NCI-H526 (cell line): Measurements from ENCODE around the gene TMEM198.

Source experiments
- DNase-seq, 2 experiments: peaks; one replicate each; lab custom pipeline; 2025; lab: John Stamatoyannopoulos, UW

TMEM198 gene

DNA sequence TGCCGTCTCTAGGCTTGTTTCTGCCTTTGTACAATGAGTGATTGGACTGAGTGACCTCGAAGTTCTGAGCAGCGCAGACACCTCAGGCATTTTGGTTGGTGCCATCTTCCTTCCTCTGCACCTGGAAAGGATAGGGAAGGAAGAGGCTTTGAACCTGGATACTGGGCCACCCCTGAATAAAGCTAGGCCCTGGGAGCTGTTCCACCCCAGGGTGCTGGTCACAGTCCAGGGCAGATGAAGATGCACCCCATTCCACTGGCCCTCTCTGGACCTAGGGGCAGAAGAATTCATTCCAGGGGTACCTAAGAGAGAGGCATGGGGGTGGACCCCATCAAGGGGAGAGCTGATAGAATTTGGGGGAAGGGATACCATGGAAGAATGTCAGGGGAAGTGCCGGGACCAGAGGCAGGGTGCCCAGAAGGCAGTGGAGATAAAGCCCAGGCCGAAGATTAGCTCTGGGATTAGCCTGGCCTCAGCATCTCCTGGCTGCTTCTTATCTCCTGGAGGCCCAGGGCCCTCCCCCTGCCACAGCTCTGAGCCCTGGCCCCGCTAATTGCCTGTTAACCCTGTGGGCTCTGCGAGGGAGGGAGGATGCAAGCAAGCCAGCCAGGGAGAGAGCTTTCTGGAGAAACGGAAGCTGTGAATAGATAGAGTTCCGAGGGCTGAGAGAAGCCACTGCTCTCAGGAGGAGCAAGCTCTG is 18.1 kb upstream of the TMEM198 start:
- no peak for DNase-seq

DNA sequence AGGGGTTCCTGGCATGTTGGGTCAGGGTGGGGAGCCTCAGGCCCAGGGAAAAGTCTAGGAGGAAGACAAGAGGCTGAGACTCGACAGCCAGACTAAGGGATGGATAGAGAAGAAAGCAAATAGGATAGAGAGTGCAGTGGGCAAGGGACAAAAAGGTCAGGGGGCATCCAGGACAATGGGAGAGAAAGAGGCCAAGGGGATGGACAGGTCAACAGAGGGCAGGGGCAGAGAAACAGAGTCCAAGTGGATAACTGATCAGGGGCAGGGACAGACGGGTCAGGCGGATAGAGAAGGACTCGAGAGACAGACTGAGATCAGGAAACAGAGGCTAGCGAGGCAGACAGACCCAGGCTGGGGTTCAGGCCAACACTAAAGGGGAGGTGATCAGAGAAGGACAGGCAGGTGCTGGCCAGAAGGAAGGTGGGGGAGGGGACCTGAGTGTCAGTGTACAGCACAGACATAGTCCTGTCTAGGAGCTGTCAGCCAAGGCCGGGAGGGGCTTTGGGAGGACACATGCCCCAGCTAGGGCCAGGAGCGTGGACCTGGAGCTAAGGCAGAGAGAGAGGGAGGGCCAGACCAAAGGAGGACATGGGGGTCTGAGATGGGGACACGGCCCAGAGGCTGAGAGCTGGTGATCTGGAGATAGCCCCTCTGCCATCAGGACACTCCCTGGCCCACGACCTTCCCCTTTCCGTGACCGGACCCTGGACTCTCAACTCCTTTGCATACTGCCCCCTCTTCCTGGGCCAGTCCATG is 17.3 kb upstream of the TMEM198 start:
- DNase-seq = no peak

DNA sequence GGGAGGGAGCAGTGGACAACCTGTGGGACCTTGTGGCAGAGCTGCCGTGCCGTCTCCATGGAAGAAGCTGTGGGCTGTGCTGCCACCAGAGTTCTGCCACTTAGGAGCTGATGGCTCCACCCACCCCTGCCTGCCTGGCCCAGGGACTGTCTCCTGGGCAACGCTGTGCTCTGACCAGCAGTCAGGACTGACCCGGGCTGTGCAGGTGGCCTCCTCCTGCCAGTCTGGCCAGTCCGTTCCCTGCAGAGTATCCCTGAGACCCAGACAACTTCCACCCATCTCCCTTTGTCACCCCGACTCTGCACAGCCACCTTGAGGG is 16.8 kb upstream of the TMEM198 start:
- no peak for DNase-seq

DNA sequence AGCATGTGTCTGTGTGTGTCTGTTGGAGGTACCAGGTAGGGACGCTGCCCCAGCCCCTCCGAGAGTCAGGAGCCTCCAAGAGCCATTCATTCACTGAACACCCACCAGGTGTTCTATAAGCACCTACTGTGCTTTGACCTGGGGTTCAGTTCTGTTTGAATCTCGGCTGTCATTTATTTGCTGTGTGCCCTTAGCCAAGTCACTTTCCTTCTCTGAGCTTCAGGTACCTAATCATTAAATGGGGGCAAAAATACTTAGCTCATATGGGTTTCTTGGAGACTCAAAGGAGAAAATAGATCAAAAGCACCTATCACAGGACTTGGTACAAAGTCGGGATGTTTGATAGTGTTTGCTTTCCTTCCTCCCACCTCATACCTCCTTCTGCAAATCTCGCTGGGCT is 16.4 kb upstream of the TMEM198 start:
- no peak for DNase-seq

DNA sequence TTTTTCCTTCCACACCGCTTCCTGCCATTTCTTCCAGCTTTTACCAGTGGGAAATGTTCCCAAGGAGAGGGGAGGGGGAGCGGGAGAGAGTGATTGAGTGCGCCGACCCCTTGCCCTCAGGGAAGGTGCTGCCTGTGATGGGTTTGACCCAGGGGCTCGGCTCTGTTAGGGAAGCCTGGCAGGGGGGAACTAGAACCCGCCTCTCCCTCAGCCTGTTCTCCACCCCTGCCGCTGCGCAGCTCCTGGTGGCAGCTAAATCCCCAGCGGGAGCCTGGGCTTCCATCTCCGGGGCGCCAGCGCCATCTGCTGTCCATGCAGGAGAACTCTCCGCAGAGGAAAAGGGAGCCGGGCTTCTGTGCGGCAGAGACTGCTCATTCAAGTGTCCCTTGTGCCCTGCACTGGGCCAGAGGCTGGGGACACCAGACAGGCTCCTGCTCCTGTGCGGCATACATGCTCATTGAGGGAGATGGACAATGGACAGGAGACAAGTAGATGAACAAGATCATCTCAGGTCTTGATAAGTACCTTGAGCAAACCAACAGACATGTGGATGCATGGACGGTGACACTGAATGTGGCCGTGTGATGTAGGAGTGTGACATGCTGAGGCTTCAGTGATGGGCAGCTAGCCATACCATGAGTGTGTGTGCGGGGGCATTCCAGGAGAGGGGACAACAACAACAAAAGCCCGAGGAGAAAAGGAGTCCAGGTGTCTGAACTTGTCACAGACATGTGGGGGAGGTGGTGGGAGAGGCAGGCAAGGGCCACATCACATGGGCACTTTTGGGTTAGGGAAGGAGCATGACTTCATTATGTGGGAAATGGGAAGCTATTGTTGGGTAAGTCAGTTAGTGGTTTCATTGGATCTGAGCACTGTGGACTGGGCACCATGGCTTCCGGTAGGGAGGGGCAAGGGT is 13.5 kb upstream of the TMEM198 start:
- peak; percentile 60 to 88 for DNase-seq

DNA sequence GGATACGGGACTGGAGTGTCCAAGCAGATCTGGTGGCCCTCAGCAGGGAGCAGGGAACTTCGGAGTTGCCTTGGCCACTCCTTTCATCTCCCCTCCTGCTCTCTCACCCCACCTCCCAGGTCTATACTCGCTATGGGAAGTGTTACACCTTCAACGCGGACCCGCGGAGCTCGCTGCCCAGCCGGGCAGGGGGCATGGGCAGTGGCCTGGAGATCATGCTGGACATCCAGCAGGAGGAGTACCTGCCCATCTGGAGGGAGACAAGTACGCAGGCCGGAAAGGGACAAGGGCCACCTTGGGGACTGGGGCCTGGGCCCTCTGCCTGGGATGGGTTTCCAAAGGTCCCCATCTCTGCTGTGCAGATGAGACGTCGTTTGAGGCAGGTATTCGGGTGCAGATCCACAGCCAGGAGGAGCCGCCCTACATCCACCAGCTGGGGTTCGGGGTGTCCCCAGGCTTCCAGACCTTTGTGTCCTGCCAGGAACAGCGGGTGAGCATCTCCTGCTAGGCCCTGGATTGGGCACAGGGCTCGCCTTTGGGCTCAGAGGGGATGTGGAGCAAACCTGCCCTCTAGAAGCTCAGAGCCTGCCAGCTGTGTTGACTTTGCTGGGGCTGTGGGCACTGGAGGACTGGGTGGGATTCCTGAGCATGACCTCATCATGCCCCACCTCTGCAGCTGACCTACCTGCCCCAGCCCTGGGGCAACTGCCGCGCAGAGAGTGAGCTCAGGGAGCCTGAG is 12.0 kb upstream of the TMEM198 start:
- DNase-seq = no peak

DNA sequence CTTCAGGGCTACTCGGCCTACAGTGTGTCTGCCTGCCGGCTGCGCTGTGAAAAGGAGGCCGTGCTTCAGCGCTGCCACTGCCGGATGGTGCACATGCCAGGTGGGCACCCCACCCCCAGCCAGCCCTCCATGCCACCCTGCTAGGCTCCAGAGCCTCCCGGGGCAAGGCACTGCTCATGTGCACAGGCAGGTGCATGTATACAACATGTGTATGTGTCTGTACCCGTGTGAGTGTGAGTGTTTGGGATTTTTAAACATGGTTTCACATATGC is 11.5 kb upstream of the TMEM198 start:
- DNase-seq = no peak

DNA sequence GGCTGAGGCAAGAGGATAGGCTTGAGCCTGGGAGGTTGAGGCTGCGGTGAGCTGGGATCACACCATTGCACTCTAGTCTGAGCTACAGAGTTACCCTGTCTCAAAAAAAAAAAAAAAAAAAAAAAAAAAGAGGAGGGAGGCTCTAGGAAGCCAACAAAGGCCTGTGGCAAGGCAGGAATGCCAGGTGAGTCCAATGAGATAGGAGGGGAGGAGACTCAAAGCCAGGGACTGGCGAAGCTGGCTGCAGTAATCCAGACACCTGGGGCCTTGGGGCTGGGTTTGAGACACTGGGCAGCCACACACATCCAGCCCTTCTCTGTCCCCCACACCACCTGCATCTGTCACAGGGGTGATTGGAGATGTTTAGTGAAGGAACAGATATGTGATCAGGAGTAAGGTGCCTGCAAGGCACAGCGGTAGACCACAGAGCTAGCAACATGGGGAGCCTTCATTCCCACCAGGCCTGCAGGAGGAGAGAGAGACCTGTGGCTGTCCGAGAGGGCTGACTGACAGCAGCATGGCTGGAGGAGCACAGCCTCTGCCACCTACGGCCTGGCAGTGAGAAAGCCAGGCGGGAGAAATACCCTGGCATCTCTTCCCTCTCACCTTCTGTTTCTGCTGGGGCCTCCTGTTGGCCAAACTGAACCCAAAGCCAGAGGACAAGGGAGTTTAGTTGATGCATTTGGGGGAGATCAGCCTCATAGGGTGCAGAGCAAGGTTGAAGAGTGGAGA is 9.7 kb upstream of the TMEM198 start:
- DNase-seq = no peak

DNA sequence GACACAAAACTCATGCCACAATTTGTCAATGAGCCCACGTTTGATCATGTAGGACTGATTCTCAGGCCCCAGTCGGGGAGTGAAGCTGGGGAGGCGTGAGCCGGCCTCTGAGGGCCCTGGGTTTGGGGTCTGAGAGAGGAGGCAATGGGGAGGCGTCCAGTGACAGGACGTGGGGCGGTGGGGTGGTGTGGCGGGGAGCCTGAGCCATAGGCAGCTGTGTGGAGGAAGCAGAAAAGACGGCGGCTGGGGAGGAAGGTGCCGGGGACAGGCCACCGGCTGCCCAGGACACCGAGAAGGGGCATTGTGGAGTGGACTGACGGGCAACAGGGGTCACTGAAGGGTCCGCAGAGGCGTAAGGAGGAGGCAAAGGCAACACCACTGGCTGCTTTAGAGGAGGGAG is 7.4 kb upstream of the TMEM198 start:
- DNase-seq = no peak

DNA sequence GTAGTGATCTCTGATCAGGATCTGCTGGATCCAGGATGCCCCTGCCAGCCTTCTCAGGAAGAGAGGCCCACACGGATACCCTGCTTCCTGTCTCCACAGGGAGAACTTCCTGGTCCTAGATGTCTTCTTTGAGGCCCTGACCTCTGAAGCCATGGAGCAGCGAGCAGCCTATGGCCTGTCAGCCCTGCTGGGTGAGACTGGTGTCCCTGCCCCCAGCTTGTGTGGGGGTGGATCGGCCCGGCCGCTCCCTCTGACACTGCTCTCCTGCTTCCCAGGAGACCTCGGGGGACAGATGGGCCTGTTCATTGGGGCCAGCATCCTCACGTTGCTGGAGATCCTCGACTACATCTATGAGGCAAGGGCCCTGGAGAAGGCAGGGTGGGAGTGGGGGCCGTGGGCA is 6.9 kb upstream of the TMEM198 start:
- no peak for DNase-seq

DNA sequence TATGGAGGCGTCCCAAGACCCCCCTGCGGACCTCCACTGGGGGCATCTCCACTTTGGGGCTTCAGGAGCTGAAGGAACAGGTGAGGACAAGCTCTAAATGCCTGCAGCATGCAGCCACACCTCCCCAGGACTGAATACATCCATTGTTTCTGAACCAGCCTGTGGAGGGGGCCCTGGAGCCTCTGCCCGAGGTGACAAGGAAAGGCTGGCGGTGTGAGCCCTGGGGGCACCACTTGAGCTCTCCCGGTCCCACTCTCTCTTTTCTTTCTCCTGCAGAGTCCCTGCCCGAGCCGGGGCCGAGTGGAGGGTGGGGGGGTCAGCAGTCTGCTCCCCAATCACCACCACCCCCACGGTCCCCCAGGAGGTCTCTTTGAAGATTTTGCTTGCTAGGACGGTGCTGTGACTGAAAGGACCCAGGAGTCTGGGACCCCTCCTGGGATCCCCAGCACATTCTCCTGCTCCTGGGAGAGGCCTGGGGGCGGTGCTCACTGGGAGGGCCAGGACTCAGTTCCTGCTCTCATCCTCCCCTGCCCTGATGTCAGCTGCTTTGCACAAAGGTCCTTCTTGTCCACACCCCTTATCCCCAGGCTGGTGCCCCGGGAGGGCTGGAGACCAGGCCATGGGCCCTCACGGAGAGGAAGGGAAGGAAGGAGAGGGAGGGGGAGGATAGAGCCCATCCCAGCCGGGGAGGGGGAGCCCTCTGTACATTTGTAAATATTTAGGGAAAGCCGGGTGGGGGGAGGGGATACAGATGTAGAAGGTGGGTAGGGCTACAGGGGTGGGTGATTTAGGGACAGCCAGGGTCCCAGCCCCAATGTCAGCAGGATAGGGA is 6.0 kb upstream of the TMEM198 start:
- DNase-seq = peak in 1 of 2 experiments; percentile 51

DNA sequence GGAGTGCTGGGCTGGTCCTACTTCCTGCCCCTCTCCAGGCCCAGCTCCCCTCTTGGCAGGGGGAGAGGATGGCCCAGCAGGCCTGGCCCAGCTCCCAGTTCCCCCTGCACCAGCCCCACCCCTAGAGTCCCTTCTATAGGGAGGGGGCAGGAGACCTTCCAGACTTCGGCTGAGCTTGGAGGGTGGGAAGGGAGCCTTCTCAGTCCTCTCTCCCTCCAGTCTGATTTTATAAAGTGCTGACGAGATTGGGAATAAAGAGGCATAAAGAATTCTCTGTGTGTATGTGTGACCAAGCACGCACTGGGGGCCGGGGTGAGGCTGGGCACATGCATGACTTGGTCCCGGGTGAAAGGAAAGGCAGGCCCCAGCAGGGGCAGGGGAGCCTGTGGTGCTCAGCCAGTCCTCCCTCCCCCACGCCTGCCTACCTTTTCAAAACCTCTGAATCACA is 5.3 kb upstream of the TMEM198 start:
- no peak for DNase-seq

DNA sequence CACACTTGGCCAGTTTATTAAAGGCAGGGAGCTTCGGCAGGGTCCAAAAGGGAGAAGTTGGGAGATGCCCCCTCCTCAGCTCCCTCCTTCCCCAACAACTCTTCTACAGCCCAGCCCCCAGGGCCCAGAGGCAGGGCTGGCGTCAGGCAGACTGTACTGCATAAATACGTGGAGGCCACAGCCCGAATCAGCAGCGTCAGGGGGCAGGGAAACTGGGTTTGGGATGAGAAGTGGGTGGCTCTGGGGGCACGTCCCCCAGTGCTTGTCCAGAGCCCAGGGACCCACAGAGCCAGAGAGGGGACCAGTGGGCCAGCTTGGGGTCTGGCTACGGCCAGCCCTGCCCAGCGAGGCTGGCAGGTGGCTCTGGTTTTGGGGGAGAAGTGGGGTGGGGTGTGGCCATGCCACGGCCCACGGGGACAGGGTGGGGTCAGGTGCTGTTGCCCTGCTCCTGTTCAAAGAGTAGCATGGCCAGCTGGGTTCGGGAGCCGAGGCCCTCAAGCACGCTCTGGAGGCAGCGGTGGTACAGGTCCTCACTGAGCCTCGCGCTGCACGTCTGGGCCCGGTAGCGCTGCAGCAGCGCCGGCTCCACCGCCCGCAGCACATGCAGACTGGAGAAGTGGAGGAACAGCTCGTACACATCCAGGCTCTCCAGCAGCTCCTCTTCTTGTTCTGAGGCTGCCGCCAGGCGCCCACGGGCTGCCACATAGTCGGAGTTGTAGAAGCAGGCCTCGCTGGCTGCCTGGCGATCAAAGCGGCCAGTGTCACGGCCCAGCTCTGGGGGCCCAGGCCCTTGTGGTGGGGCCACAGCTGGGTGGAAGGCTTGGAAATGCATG is 4.7 kb upstream of the TMEM198 start:
- no peak for DNase-seq

DNA sequence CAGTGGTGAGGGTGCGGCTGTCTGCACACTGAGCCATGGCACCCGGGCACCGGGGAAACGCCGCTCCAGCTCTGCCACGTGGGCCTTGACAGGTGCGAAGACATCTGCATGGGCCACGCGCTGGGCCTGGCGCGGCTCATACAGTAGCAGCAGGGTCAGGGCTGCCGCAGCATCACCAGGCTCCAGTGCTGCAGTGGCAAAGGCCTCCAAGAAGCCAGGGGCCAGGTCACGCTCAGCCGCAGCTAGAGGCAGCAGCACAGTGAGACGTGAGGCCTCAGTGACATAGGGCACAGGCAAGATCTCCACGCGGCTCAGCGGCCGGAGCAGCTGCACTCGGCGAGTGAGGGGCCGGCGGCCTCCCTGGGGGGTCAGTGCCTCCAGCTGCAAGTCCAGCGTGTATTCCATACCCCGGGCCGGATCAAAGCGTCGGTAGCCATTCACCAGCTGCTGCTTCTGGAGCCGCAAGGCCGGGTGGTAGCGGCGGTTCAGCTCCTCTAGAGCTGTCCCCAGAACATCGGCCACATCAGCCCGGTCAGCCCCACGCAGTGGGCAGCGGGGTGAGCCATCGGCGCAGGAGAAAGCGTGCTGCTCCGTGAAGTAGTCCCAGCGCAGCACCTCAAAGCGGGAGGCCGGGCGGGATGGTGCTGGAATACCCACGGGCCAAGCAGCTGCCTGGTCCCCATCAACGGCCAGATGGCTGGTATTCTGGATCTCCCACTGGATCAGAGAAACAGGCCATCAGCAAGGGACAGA is 3.7 kb upstream of the TMEM198 start:
- DNase-seq = no peak

DNA sequence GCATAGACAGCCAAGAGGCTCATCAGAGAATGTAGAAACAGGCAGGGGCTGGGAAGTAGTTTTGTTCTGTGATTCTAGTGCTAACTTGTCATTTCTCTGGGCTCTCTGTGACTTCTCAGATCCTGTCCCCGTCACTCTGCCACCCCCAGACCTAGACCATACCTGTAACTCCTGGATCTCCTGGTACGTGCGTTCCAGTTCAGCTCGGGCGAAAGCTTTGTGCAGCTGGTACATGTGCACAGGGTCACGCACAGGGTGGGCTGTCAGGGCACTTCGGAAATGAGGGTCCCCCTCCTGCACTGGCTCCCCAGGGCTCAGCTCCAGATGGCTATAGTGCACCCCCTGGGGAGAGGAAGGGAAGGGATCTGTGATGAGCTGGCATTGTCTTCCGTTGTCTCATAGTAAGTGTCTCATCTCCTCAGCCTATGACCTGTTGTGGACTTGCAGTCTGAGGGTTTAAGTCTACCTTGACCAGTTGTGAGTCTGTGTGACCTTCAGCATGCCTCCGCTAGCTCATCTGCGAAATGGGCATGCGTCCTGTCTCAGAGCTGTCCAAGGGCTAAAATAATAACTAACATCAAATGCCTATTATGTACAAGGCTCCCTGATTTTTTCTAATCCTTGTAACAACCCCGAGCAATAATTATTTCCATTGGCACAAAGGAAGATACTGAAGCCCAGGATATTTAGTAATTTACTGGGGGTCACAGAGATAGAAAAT is 2.9 kb upstream of the TMEM198 start:
- no peak for DNase-seq

DNA sequence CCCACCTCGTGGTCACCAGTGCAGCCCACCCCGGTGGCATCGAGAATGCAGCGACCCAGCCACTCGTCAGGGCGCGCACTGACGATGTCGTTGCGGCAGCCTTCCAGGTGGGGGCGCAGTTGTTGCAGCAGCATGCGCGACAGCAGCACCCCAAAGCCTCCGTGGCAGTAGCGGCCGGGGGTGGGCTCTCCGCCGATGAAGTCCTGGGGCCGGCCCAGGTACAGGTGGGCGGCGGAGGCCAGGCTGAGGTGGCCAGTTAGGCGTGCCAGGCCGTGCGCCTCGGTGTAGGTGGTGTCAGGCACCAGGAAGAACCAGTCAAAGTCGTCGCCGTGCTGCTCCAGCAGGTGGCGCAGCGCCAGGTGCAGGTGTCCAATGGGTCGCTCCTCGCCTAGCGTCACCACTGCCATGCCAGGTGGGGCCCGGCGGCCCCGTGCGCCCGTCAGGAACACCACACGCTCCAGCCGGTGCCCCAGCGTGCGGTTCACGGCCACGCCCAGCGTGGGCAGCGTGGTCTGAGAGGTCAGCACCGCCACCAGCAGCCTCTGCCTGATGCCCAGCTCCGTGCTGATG is 2.1 kb upstream of the TMEM198 start:
- peak; percentile 67 to 93 for DNase-seq

DNA sequence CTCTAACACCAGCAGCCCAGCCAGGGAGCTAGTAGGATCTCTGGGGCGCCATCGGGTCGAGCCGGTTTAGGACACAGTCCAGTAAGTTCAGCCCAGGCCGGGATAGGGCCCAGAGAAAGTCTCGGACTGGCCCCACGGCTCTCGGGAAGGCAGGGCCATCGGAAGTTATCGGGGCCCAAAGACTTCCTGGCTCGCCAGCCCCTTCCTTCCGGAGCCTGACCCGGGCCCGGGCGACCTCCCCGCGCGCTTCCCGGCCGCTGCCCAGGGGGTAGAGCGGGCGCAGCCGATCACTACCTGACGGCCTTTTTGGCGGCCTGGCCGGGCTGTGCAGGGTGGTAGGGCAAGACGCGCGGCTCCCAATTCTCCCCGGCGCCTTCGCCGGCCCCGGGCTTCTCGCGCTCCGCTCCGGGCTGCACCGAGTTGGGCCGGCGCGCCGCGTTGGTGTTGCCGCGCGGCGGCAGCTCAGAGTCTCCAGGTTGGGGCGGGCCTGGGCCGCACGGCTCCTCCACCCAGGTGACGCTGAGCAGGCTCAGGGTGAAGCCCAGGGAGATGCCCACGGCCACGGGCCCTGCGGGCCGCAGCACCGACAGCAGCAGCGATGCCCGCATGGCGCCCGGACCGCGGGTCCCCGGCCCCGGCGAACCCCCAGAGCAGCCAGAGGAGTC is 765 bp upstream of the TMEM198 start:
- DNase-seq = peak in 1 of 2 experiments; percentile 82
